GM12892 (cell line): Measurements from ENCODE around the gene DNAH2.

ENCODE experiments used
- DNase-seq: peaks from one replicate; pipeline ENCODE4 v3.0.0; 2011; ENCODE audit not compliant: insufficient read length
- FAIRE-seq: peaks from 2 replicates; lab custom pipeline; 2011; peaks lifted over from hg19 to GRCh38; lab: Jason Lieb, UNC
- POLR2A ChIP-seq: IDR thresholded peaks from 2 replicates; pipeline ENCODE4 v1.6.1; 2011; ENCODE audit warnings: low read depth, low read length, control low read depth
- POLR2AphosphoS5 ChIP-seq: IDR thresholded peaks from 2 replicates; pipeline ENCODE4 v1.6.1; 2011; ENCODE audit warnings: low read depth, low read length, control low read depth
- TAF1 ChIP-seq: IDR thresholded peaks from 2 replicates; pipeline ENCODE4 v1.6.1; 2011; ENCODE audit warnings: low read depth, mild to moderate bottlenecking, control low read depth, low read length, borderline replicate concordance

The DNAH2 gene

DNA sequence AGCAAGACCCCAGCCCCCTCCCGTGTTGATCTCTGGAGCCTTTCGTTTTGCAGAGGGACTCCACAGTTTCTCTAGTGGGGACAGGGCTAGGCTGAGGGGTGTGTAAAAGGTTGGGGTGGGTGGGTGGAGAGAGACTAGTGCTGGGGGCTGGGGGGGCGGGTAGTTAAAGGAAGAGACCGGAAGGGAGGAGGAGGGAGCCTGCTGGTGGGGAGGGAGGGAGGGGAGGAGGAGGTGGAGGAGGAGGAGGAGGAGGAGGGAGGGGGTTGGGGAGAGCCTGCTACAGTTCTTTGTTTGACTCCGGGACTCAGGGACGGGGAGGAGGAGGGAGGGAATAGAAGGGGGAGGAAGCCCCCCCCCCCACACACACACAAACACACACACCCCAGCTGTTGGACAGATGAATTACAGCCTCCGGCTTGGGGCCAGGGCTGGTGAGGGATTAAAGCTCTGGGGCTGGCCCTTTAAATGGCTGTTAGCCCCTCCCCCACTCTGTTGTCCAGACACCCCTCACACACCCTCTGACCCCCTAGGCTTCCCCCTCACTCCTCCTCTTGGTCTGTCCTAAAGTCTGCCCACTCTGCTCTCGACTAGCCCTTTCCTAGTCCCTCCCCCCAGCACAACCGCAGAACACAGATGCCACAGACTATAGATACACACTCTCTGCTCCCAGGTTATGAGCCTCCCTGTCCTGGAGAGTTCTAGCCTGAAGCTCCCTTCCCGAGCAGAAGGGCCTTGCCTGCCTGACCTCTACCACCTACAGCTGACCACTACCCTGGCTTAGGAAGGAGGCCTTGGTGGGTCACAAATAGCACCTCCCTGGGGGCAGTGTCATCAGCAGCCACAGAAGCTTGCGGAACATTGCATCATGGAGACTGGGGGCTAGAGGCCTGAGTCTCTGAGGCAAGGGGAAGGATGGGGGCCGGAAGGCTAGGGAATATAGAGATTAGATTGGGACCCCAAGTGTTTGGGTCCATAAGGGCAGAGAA lies 120.8 kb downstream of the DNAH2 start:
- FAIRE-seq = peak; percentile 36
- DNase-seq = no peak
- TF ChIP-seq TAF1 (no peak), POLR2A (no peak), POLR2AphosphoS5 (no peak)

DNA sequence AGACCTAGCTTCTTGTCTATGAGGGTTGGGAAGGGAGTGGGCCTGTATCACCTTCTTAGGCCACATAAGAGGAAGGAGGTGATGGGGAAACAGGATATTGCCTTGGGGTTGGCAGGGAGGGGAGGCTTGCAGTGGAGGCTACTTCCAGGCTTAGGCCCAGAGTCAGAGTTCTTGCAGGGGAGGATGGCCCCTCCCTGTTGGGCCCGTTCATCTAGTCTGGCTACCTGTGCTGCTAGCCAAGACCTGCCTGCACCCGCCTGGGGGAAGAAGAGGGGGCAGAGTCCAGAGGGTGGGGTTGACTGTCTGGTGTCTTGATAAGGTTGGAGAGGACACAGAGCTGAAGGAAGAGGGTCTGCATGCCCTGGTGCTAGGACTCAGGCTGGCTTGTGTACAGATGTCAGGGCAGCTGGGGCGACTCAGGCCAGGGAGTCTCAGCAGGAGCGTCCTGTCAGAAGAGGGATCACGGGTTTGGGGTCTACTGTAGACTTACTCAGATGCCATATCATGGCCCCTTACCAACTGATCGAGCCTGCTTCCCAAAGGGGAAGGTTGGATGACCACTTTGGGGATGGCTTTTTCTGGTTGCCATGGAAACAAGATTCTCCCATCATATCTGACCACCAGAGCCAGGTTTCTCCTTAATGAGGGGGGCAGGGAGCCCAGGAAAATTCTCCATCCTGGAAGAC lies 121.8 kb downstream of the DNAH2 start:
- no peak for DNase-seq
- no peak for FAIRE-seq
- TF ChIP-seq TAF1 (no peak), POLR2AphosphoS5 (no peak), POLR2A (no peak)

GRCh38 chr17:7839876-7840261 lies 122.3 kb downstream of the DNAH2 start:
- DNase-seq (no peak), FAIRE-seq (no peak)
- no peak for TF ChIP-seq POLR2AphosphoS5
- TF ChIP-seq POLR2A = no peak
- no peak for TF ChIP-seq TAF1

- no peak for FAIRE-seq
- no peak for TF ChIP-seq POLR2AphosphoS5
- no peak for DNase-seq
Measured at GRCh38 chr17:7840441-7840840, 122.9 kb downstream of the DNAH2 start.

GRCh38 chr17:7840875-7841274 lies 123.3 kb downstream of the DNAH2 start:
- DNase-seq (no peak), FAIRE-seq (no peak)
- TF ChIP-seq POLR2AphosphoS5 = no peak
- TF ChIP-seq TAF1 = no peak
- no peak for TF ChIP-seq POLR2A

DNA sequence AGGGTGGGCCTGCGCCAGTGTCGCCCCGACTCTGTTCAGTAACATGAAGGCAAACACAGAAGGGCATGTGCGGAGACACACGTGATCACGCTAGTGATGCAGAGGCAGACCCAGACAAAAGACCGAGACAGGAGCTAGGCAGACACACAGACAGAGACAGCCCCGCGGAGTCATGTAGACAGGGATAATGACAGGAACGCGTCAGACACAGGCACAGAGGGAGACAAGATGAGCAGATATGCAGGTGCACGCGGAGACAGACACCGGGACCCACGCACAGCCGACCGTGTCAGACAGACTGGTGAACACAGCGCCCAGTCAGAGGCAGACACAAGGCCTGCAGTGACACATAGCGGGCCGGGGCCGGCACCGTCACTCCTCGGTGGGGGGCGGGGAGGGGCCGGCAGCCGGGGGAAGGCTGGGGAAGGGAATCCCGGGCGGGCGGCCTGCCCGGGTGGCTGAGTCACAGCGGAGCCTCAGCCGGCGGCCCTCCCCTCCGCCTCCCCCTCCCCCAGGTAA lies 123.9 kb downstream of the DNAH2 start:
- TF ChIP-seq POLR2AphosphoS5 (peak; percentile 69; the same call in 1 of the 2 replicates), TAF1 (no peak), POLR2A (peak; percentile 64)
- DNase-seq = no peak
- FAIRE-seq = peak; percentile 78

- FAIRE-seq (no peak), DNase-seq (peak; percentile 72)
- TF ChIP-seq POLR2AphosphoS5 = 0 out of 2 replicates have a peak, but pooled peaks have one; percentile 5
- TF ChIP-seq TAF1 = no peak
- TF ChIP-seq POLR2A = peak; percentile 15; the same call in 1 of the 2 replicates
Measured at GRCh38 chr17:7841915-7842379, 124.4 kb downstream of the DNAH2 start.

DNA sequence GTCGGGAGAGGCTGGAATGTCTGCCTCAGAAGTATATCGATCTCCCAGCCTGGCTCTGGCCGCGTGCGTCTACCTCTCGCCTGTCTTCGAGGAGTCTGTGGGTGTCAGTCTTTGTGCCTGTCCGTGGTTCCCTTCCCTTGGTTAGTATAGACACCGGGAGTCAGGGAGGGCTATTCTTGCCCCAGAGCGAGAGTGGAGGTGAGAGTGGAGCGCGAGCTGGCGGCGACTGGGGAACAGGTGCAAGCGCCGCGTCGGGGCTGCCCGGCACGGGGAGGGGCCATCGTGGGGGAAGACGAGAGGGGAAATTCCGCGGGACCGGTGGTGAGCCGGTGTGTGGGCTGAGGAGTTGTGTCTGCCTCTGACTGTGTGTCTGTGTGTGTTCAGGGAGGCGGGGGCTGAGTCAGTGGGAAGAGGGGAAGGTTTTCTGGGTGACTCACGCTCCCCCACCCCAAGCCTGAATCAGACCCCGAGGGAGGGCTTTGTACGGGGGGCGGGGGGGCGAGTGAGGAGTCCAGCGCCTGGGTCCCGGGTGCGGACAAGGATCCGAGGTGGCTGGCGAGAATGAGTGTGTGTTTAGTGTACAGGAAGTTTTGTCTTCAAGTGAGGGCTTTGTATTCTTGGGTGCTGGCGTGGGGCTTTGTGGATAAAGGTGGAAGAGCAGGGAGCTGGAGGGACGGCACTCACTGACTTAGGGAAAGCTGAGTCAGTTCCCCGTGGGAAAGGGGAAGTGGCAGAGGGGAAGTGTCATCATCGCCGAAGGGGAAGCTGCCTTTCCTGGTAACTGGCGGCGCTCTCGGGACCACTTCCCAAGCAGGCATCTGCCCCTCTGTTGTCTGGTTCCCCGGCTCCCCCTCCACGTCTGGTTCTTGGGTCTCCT lies 125.1 kb downstream of the DNAH2 start:
- TF ChIP-seq TAF1 = peak; percentile 85; the same call in 1 of the 2 replicates
- TF ChIP-seq POLR2AphosphoS5 = peak; percentile 45; the same call in 1 of the 2 replicates
- peak; percentile 77 for TF ChIP-seq POLR2A
- FAIRE-seq (peak; percentile 99), DNase-seq (peak; percentile 70)

DNA sequence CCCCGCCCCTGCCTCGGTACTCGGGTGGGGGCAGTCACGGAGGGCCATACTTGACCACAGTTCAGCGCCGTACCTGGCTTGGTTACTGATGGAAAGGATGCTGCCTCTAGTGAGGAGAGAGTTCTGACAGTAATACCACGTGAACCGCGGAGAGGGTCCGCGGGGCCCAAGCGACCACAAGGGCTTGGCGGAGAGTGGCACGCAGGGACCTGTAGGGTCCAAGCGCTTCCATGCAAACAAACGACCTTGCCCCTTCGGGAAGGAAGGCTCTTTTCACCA lies 125.7 kb downstream of the DNAH2 start:
- no peak for DNase-seq
- FAIRE-seq = no peak
- TF ChIP-seq POLR2A (peak; percentile 67), POLR2AphosphoS5 (no peak; the same call in none of the 2 replicates), TAF1 (no peak)

DNA sequence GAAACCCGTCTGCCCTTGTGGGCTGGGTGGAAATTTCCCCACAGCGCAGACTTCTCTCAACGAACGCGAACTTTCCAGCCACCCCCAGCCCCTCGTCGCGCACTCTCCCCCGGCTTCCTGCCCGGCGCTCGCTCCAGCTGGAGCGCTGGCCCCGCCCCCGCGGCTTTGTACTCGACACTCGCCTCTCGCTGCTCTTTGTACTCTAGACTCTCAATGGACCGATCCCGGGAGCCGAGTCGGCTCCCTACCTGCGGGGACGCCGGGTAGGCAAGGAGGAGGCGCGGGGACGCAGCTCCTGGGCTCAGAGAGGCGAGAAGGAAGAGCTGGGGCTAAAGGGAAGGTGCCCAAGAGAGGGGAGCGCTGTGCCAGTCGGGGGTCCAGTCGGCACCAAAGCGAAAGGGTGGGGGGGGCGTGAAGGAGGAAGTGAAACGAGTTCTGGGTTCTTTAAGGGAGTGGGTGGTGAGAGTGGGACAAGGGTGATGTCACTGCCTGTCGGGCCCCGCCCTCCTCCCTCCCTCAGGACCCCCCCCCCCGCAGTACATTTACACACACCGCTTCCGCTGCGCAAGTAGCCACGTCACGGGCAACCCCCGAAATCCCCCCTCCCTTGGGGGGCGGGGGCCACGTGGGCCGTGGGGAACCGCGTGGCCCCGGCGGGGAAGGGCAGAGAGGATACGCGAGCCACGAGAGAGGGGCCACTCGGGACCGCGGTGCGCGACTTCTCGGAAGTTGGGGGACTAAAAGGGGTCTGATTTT lies 126.2 kb downstream of the DNAH2 start:
- DNase-seq = peak; percentile 79
- FAIRE-seq = no peak
- TF ChIP-seq TAF1 (no peak), POLR2AphosphoS5 (peak; percentile 73), POLR2A (no peak)
